Cerebellar cortex (tissue), 1 donor: ENCODE data around the gene LAYN.

ENCODE experiments used
- DNase-seq: peaks from one replicate; pipeline ENCODE4 v3.0.0-alpha.2; 2015; ENCODE audit warnings: low spot score

Gene LAYN

GRCh38 chr11:111531136-111531535 lies 9.4 kb upstream of the LAYN start:
- DNase-seq: no peak

DNA sequence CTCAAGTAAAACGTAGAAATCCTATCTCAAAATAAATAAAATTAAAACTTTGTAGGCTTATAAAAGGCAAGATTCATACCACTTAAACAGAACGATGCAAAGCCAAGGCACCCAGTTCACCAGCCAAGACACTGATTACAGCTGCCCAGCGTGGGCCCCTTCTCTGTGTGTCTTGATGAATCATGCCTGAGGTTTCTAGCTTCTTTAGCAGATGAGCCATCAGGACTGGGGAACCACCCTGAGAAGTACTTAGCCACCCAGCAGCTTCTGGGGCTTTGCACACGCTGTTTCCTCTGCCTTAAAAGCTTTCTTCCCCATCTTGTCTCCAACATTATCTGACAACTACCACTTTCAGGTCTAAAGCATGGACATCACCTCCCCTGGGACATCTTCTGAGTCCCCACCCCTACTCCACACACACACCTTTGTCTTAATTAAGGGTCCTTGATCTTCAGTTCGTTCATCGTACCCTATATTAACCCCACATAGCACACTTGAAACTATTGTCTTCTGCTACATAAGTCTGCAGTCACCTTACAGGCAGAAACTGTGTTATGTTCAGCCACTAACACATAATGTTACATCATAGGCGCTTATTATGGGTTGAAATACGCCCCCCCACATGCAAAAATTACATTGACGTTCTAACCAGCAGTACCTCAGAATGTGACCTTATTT lies 8.7 kb upstream of the LAYN start:
- DNase-seq: peak; percentile 74

GRCh38 chr11:111532365-111532709 lies 8.2 kb upstream of the LAYN start:
- DNase-seq: peak; percentile 92

- DNase-seq: no peak
Observed at GRCh38 chr11:111535281-111535680, 5.2 kb upstream of the LAYN start.

- DNase-seq: no peak
Observed at GRCh38 chr11:111537336-111537860, 3.1 kb upstream of the LAYN start.

DNA sequence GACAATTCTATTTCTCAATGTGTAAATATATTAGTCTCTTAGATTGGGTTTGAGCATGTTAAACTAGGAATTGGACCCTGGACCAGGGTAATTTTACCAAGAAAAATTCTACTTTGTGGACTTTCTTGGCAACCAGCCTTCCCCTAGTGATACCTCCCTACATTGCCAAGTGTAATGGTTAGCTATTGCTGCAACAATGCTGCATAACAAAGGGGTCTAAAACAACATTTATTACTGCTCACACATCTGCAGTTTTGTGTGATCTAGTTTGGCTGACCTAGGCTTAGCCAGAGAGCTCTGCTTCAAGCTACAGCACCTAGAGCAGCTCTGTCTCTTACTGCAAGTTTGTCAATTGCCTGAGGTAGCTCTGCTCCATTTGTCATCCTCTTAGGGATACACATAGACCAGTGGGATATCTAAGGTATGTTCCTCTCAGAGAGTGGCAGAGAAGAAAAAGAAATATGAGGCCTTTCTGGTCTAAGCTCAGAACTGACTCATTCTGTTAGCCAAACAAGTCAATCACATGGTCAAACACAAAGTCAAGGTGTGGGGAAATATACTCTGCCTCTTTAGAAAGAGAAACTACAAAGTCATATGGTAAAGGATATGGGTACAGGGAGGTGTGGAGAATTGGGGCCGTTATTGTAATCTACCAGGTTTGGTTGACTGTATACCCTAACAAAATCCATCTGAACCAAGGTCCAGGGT lies 2.0 kb upstream of the LAYN start:
- DNase-seq: no peak

DNA sequence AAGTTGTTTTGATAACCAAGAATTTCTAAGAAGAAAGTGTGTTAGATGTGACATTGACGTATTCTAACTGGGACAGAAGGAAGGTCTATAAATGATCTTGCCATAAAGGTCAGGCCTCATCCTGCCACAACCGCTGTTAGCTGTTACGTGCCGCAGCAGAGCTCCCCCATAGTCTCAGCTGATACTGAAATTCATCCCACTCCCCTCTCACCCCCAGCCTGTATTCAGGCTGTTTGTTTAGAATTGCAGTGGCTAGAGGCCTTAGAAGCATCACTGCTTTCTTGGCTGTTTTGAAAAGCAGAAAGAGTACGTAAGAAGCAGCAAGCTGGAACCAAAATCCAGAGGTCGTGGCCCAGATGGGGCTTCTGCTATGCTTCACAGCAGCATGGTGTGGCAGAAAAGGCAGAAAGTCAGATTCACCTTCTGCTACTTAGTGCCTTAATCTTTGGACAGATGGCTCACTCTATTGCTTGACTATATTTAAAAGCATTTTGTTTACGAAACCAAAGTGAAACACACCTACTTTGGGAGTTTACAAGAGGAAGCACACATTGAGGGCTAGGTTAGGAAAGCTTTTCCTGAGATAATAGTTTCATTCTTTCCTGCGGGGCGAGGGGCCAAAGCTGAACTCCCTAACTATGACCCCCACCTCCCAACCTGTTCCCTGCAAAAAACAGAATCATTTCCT lies 950 bp upstream of the LAYN start:
- DNase-seq: no peak

- no peak for DNase-seq
Observed at GRCh38 chr11:111540937-111541253, 375 bp downstream of the LAYN start.

- DNase-seq: no peak
Observed at GRCh38 chr11:111541254-111542061, 938 bp downstream of the LAYN start.

DNA sequence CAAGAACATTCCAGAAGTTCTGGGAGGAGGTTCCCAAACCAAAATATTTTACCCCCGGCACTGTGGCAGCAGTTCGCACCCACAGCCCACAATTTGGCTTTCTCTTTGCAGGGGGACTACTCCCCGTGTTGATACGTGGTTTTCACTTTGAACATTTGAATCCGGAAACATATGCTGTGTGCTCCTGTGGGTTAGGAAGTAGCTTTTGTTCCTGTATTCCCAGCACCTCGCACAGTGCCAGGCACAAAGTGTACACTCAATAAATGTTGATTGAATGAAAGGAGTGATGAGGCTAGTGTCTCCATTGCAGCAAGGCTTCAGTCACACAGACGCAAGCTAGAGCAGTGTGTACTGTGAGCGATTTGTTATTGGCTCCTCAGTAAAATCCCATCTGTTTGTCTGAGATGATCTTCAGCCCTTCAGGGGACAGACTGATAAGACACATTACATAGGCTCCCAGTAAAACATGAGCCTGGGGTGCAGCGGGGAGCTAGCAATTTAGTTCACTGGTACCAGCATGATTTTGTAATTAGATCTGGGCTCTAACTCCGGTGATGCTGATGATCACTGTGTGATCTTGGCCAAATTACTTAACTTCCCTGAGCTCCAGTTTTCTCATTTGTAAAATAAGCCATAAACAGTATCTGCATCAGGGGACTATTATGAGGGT lies 2.2 kb downstream of the LAYN start:
- DNase-seq: no peak

- no peak for DNase-seq
Observed at GRCh38 chr11:111548525-111548924, 8.0 kb downstream of the LAYN start.

DNA sequence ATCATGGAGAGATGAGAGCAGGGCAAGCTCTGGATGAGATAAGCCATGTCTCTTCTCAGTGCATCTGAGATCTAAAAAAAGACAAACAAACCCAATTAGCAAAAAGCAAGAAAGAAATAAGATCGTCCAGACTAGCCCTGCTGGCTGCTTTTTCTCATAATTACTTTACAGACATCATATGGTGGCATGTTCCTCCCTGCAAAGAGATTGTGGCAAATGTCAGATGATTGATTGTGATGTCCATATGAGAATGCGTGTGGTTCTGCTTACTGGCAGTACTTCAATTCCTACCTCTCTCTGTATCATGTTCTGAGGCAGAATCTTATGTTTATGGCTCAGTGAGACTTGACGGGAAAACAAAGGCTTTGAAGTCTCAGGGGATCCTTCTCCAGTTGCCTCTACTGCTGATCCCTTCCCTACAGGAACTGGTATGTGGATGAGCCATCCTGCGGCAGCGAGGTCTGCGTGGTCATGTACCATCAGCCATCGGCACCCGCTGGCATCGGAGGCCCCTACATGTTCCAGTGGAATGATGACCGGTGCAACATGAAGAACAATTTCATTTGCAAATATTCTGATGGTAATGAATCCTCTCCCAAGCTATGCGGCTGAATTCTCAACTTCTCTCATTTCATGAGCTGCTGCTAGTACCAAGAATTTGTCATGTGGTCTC lies 8.8 kb downstream of the LAYN start:
- no peak for DNase-seq

DNA sequence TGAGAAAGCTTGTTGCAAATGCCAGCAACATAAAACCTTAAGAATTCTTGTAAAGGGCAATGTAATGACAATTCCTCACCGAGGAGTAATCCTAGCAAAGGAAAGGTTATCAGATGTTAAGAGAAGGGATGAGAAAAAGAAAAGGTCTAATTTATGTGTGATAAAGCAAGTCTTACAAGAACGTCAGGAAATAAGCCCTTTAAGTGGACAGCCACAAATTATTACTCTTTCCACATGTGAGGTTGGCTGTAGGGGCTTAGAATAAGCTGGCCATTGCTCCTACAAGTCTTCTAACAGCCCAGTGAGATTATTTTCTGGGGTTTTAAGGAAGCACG lies 9.3 kb downstream of the LAYN start:
- DNase-seq: peak; percentile 48

DNA sequence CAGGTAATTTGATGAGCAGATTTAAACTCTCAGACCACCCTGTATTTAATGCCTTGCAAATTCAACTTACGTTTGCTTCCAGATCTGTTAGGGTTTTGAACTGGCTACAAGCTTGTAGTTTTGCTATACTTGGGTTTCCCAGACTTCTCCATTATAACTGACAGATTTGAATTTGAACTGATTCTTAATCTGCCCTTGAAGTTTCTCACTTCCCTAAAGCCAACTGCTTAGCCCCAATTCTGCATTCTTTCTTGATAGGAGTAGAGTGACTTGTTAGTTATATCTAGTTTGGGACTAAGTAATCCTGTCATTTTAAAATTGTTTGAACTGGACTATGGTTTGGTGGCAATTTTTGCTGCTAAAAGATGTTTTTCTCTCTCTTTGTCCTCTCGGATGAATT lies 9.7 kb downstream of the LAYN start:
- no peak for DNase-seq

- DNase-seq: no peak
Observed at GRCh38 chr11:111554532-111554931, 14.0 kb downstream of the LAYN start.

GRCh38 chr11:111555255-111555654 lies 14.7 kb downstream of the LAYN start:
- DNase-seq: no peak

GRCh38 chr11:111557425-111558111 lies 17.0 kb downstream of the LAYN start:
- peak; percentile 19 for DNase-seq

DNA sequence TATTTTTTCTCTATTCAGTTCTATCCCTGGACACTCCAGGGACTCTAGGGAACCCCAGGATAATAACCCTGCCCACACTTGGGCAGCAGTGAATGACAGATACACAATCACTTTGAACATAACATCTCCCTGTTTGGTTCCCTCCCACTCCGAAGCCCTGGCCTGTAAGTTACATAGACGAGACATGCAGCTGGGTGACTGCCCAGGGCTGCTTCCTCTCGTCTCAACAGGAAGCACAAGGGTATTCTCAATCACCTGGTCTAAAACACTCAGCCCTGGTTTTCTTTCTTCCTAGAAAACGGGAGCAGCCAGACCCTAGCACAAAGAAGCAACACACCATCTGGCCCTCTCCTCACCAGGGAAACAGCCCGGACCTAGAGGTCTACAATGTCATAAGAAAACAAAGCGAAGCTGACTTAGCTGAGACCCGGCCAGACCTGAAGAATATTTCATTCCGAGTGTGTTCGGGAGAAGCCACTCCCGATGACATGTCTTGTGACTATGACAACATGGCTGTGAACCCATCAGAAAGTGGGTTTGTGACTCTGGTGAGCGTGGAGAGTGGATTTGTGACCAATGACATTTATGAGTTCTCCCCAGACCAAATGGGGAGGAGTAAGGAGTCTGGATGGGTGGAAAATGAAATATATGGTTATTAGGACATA lies 19.4 kb downstream of the LAYN start:
- peak; percentile 25 for DNase-seq

DNA sequence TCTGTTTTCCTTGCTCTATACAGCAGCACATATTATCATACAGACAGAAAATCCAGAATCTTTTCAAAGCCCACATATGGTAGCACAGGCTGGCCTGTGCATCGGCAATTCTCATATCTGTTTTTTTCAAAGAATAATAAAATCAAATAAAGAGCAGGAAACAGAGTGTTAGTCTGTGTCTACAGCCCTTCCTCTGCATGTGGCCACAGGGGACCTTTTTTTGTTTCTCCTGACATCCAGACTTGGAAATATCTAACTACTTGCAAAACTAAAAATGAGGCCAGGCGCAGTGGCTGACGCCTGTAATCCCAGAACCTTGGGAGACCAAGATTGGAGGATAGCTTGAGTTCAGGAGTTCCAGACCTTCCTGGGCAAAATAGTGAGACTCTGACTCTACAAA lies 20.3 kb downstream of the LAYN start:
- DNase-seq: no peak

GRCh38 chr11:111561306-111561705 lies 20.8 kb downstream of the LAYN start:
- DNase-seq: no peak
